ENCODE results near the gene GZMM. TPM values are rescaled to one million over a fixed set of nuclear protein-coding genes. Genes with fewer than 3 reads are reported as not detected.

The GZMM gene
- total and polyA plus RNA-seq, 2 experiments from 2014 or later: 0.29 TPM; not detected in 1

DNA sequence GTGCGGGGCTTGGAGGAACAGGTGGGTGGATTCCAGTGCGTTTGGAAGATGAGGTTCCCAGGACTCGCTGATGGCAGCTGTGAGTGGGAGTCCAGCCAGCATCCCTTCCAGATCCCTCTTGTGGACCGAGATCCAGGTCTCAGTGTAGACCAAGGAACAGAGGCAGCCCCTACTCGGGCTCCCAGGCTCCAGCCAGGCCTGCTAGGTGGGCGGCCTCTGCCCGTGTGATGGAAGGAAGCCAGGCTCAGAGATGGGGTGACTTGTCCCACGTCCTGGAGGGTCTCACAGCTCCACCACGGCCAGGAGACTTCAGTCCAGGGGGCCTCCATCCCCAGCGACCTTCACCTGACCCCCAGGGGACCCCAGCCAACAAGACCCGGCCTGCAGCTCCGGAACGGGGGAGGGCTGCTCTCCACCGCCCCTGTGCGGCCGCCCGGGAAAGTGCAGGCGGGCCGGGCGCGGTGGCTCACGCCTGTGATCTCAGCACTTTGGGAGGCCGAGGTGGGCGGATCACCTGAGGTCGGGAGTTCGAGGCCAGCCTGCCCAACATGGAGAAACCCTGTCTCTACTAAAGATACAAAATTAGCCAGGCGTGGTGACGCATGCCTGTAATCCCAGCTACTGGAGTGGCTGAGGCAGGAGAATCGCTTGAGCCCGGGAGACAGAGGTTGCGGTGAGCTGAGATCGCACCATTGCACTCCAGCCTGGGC lies 48.3 kb upstream of the GZMM start:
- no peak overlapping the region for H2AFZ ChIP-seq
- H3K79me2 ChIP-seq (replicated peaks; ENCODE audit: insufficient read depth): no peaks in the 10 kb centered on the region
- no peak overlapping the region for H3K27ac Mint-ChIP-seq
- DNase-seq (ENCODE audit: low spot score): peak; percentile 78
- no peaks in the 10 kb centered on the region for H3K9me2 ChIP-seq (ENCODE audit: insufficient read depth)
- no peak overlapping the region for H3K27ac ChIP-seq (ENCODE audit: low read depth)
- H3K9me3 Mint-ChIP-seq: peaks cover 12% of the 10 kb centered on the region
- peaks cover 39% of the 10 kb centered on the region for H3K27me3 ChIP-seq (ENCODE audit: insufficient read depth)
- no peaks in the 10 kb centered on the region for H3K36me3 ChIP-seq (ENCODE audit: insufficient read depth)
- no peaks in the 10 kb centered on the region for H3K4me1 ChIP-seq (ENCODE audit: insufficient read depth)
- H3K4me3 Mint-ChIP-seq: peak overlapping the region; percentile 61
- peak; percentile 45 for ATAC-seq
- H3K36me3 Mint-ChIP-seq (ENCODE audit: low read depth): peaks cover 2% of the 10 kb centered on the region; the same call in 1 of the 3 replicates
- peak overlapping the region; percentile 69 for H3K4me3 ChIP-seq
- peaks cover 8% of the 10 kb centered on the region for H3K4me1 Mint-ChIP-seq
- TF ChIP-seq, protein P1, sequence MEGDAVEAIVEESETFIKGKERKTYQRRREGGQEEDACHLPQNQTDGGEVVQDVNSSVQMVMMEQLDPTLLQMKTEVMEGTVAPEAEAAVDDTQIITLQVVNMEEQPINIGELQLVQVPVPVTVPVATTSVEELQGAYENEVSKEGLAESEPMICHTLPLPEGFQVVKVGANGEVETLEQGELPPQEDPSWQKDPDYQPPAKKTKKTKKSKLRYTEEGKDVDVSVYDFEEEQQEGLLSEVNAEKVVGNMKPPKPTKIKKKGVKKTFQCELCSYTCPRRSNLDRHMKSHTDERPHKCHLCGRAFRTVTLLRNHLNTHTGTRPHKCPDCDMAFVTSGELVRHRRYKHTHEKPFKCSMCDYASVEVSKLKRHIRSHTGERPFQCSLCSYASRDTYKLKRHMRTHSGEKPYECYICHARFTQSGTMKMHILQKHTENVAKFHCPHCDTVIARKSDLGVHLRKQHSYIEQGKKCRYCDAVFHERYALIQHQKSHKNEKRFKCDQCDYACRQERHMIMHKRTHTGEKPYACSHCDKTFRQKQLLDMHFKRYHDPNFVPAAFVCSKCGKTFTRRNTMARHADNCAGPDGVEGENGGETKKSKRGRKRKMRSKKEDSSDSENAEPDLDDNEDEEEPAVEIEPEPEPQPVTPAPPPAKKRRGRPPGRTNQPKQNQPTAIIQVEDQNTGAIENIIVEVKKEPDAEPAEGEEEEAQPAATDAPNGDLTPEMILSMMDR (conservative IDR thresholded peaks at IDR 0.05; ENCODE audit: low read depth in 2 of 2): peak; percentile 83 to 88
- 0 out of 2 replicates have a peak, but pooled peaks have one; percentile 34 for TF ChIP-seq ZNF114 (CRISPR knock-in tag; IDR thresholded peaks at IDR 0.05)
- TF ChIP-seq EZH2 (IDR thresholded peaks at IDR 0.05; ENCODE audit: low read depth, unreplicated experiment): no peak
- TF ChIP-seq CREB1 (CRISPR knock-in tag; IDR thresholded peaks at IDR 0.05; ENCODE audit: low read depth): peak; percentile 47; the same call in 1 of the 2 replicates
- H3K27me3 Mint-ChIP-seq (ENCODE audit: insufficient read depth, low read depth, poor library complexity): peaks cover 43% of the 10 kb centered on the region
- H3F3A ChIP-seq (replicated peaks; ENCODE audit: low read depth): peaks cover 7% of the 10 kb centered on the region
- peak overlapping the region; percentile 82 for H3K4me2 ChIP-seq
- H4K20me1 ChIP-seq (replicated peaks; ENCODE audit: insufficient read depth): no peaks in the 10 kb centered on the region

DNA sequence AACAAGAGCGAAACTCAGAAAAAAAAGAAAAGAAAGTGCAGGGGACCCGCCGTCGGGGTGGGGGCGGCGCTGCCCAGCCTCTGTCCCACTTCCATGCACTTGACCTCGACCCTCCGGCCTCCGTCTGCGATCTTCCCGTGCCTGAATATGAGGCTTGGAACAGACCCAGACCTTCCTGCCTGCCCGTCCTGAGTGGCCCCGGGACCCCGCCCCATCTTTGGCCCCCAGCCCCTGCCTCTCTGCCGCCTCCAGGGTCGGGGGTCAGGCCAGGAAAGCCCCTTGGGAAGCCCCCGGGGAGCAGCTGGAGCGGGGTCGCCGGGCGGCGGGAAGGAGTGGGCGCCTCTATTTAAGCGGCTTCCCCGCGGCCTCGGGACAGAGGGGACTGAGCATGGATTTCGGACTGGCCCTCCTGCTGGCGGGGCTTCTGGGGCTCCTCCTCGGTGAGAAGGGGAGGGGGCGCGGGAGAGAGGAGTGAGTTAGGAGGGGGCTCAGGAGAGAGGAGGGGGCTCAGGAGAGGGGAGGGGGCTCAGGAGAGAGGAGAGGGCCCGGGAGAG lies 47.7 kb upstream of the GZMM start, which contains the start of gene MADCAM1:
MADCAM1 (plus strand) TSS at position 375 of the 554 bp plus-strand sequence; CDS start at position 389, 14 bp downstream.
- peaks cover 42% of the 10 kb centered on the region for H3K27me3 ChIP-seq (ENCODE audit: insufficient read depth)
- DNase-seq (ENCODE audit: low spot score) (peak; percentile 86), ATAC-seq (peak; percentile 24)
- H4K20me1 ChIP-seq (replicated peaks; ENCODE audit: insufficient read depth): no peaks in the 10 kb centered on the region
- no peak within 1 kb of the TSS for H3K27ac ChIP-seq (ENCODE audit: low read depth)
- Mint-ChIP-seq H3K4me3 (peak within 1 kb of the TSS; percentile 63), H3K9me3 (peaks cover 12% of the 10 kb centered on the region), H3K27ac (no peak within 1 kb of the TSS), H3K27me3 (ENCODE audit: insufficient read depth, low read depth, poor library complexity) (peaks cover 42% of the 10 kb centered on the region), H3K36me3 (ENCODE audit: low read depth) (peaks cover 2% of the 10 kb centered on the region; the same call in 1 of the 3 replicates), H3K4me1 (peaks cover 8% of the 10 kb centered on the region)
- H3K4me2 ChIP-seq: peak within 1 kb of the TSS; percentile 82
- H3K4me1 ChIP-seq (ENCODE audit: insufficient read depth): no peaks in the 10 kb centered on the region
- H3F3A ChIP-seq (replicated peaks; ENCODE audit: low read depth): peaks cover 4% of the 10 kb centered on the region
- H3K4me3 ChIP-seq: peak within 1 kb of the TSS; percentile 69
- no peaks in the 10 kb centered on the region for H3K36me3 ChIP-seq (ENCODE audit: insufficient read depth)
- no peaks in the 10 kb centered on the region for H3K79me2 ChIP-seq (replicated peaks; ENCODE audit: insufficient read depth)
- TF ChIP-seq ZNF114 (CRISPR knock-in tag; IDR thresholded peaks at IDR 0.05) (no peak), EZH2phosphoT487 (IDR thresholded peaks at IDR 0.05; ENCODE audit: unreplicated experiment) (no peak), STAT1 (IDR thresholded peaks at IDR 0.05; ENCODE audit: unreplicated experiment) (no peak), JUNB (IDR thresholded peaks at IDR 0.05; ENCODE audit: unreplicated experiment) (no peak), EZH2 (IDR thresholded peaks at IDR 0.05; ENCODE audit: low read depth, unreplicated experiment) (no peak), POLR2AphosphoS5 (IDR thresholded peaks at IDR 0.05; ENCODE audit: low read depth) (no peak), CREB1 (CRISPR knock-in tag; IDR thresholded peaks at IDR 0.05; ENCODE audit: low read depth) (no peak), NANOG (IDR thresholded peaks at IDR 0.05; ENCODE audit: borderline replicate concordance) (no peak)
- TF ChIP-seq, protein P2, sequence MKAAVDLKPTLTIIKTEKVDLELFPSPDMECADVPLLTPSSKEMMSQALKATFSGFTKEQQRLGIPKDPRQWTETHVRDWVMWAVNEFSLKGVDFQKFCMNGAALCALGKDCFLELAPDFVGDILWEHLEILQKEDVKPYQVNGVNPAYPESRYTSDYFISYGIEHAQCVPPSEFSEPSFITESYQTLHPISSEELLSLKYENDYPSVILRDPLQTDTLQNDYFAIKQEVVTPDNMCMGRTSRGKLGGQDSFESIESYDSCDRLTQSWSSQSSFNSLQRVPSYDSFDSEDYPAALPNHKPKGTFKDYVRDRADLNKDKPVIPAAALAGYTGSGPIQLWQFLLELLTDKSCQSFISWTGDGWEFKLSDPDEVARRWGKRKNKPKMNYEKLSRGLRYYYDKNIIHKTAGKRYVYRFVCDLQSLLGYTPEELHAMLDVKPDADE (IDR thresholded peaks at IDR 0.05): no peak
- TF ChIP-seq, protein P1 (conservative IDR thresholded peaks at IDR 0.05; ENCODE audit: low read depth in 2 of 2): no peak
- TF ChIP-seq, protein P3, sequence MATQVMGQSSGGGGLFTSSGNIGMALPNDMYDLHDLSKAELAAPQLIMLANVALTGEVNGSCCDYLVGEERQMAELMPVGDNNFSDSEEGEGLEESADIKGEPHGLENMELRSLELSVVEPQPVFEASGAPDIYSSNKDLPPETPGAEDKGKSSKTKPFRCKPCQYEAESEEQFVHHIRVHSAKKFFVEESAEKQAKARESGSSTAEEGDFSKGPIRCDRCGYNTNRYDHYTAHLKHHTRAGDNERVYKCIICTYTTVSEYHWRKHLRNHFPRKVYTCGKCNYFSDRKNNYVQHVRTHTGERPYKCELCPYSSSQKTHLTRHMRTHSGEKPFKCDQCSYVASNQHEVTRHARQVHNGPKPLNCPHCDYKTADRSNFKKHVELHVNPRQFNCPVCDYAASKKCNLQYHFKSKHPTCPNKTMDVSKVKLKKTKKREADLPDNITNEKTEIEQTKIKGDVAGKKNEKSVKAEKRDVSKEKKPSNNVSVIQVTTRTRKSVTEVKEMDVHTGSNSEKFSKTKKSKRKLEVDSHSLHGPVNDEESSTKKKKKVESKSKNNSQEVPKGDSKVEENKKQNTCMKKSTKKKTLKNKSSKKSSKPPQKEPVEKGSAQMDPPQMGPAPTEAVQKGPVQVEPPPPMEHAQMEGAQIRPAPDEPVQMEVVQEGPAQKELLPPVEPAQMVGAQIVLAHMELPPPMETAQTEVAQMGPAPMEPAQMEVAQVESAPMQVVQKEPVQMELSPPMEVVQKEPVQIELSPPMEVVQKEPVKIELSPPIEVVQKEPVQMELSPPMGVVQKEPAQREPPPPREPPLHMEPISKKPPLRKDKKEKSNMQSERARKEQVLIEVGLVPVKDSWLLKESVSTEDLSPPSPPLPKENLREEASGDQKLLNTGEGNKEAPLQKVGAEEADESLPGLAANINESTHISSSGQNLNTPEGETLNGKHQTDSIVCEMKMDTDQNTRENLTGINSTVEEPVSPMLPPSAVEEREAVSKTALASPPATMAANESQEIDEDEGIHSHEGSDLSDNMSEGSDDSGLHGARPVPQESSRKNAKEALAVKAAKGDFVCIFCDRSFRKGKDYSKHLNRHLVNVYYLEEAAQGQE (IDR thresholded peaks at IDR 0.05; ENCODE audit: unreplicated experiment): no peak
- H2AFZ ChIP-seq: no peak within 1 kb of the TSS
- no peaks in the 10 kb centered on the region for H3K9me2 ChIP-seq (ENCODE audit: insufficient read depth)

Measured in GM23338 (cell line).